HT-29 (cell line): ENCODE data around the gene STEAP4. TPM values are rescaled to one million over a fixed set of nuclear protein-coding genes. Genes with fewer than 3 reads are reported as not detected.

Source experiments
- DNase-seq: peaks from one replicate; pipeline ENCODE4 v3.0.0-alpha.2; 2015; ENCODE audit warnings: low spot score
- total RNA-seq: library from RNA; depleted of rRNA; stranded (reverse); fragments of >200 nt; shearing (Covaris generic); gene quantifications from 2 replicates; pipeline ENCODE4 v1.2.3, GENCODE V29; 2014; rRNA removed

STEAP4 gene
- total RNA-seq, 1 experiment from 2014 or later, result 4.2 TPM

DNA sequence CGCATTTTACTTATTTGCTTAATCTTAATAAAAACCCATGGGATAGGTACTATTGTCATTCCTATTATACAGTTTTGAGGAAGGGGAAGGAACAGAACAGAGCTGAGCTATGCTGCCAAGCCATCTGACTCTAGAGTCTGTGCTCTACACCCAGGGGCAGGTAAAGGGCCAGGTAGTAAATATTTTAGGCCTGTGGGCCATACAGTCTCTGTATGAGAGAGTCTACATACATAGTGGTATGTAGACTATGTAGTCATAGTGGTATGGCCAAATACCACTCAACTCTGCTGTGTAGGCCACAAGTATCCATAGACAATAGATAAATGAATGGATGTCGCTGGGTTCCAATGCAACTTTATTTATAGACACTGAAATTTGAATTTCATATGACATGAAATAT, 83.4 kb downstream of the STEAP4 start:
- no peak for DNase-seq

Other genes starting within 250 kb of the STEAP4 start
- gene SRI, start 86.9 kb downstream of the STEAP4 start, total RNA-seq, result 105 and 119 TPM in 2 replicates